ENCODE data around the gene BFAR. TPM values are rescaled to one million over a fixed set of nuclear protein-coding genes. Genes with fewer than 3 reads are reported as not detected.
"Not testable (repeated sequence)": the region's sequence is repeated elsewhere in the genome, so short reads cannot be mapped to it uniquely, and the experiment has no call there.

The BFAR gene
- total RNA-seq, 2 experiments from 2014 or later: 62.0 to 68.3 TPM

GRCh38 chr16:14649816-14650215 is 17.1 kb downstream of the BFAR start:
- no peak for DNase-seq
- no peak overlapping the region for H3K27ac Mint-ChIP-seq
- ChIA-PET CTCF (no interaction called here), POLR2A (no interaction called here)
- no peak overlapping the region for H3K4me3 Mint-ChIP-seq
- no peaks in the 10 kb centered on the region for H3K9me3 Mint-ChIP-seq
- no peaks in the 10 kb centered on the region for H3K4me1 Mint-ChIP-seq
- H3K27me3 Mint-ChIP-seq: no peaks in the 10 kb centered on the region
- H3K36me3 Mint-ChIP-seq (ENCODE audit: low read depth): peaks cover 41% of the 10 kb centered on the region

- CTCF ChIA-PET: no interaction called here
- no peak overlapping the region for H3K4me3 Mint-ChIP-seq
- H3K36me3 Mint-ChIP-seq (ENCODE audit: low read depth): peaks cover 45% of the 10 kb centered on the region
- no peaks in the 10 kb centered on the region for H3K27me3 Mint-ChIP-seq
- no peak overlapping the region for H3K27ac Mint-ChIP-seq
- no peak for DNase-seq
- POLR2A ChIA-PET: no interaction called here
- H3K9me3 Mint-ChIP-seq: no peaks in the 10 kb centered on the region
- H3K4me1 Mint-ChIP-seq: no peaks in the 10 kb centered on the region
These were observed 17.9 kb downstream of the BFAR start for GRCh38 chr16:14650629-14651028.

GRCh38 chr16:14652726-14653125 is 20.0 kb downstream of the BFAR start:
- peaks cover 49% of the 10 kb centered on the region for H3K36me3 Mint-ChIP-seq (ENCODE audit: low read depth)
- DNase-seq: no peak
- ChIA-PET POLR2A (no interaction called here), CTCF (no interaction called here)
- no peak overlapping the region for H3K4me3 Mint-ChIP-seq
- H3K9me3 Mint-ChIP-seq: no peaks in the 10 kb centered on the region
- no peaks in the 10 kb centered on the region for H3K27me3 Mint-ChIP-seq
- H3K27ac Mint-ChIP-seq: no peak overlapping the region
- no peaks in the 10 kb centered on the region for H3K4me1 Mint-ChIP-seq

- no peak for DNase-seq
- peak overlapping the region; percentile 38 for H3K27ac Mint-ChIP-seq
- H3K9me3 Mint-ChIP-seq: no peaks in the 10 kb centered on the region
- no peak overlapping the region for H3K4me3 Mint-ChIP-seq
- no peaks in the 10 kb centered on the region for H3K27me3 Mint-ChIP-seq
- ChIA-PET POLR2A (interaction anchor here (0.5 kb wide), 1 partner anchor 10 kb away, joined by 5 read pairs; no protein-coding TSS in a partner anchor), CTCF (no interaction called here)
- peaks cover 5% of the 10 kb centered on the region for H3K4me1 Mint-ChIP-seq
- peaks cover 39% of the 10 kb centered on the region for H3K36me3 Mint-ChIP-seq (ENCODE audit: low read depth)
These were observed 25.3 kb downstream of the BFAR start for GRCh38 chr16:14658063-14658462.

- Mint-ChIP-seq H3K4me1 (peaks cover 8% of the 10 kb centered on the region), H3K9me3 (no peaks in the 10 kb centered on the region), H3K4me3 (no peak overlapping the region), H3K36me3 (ENCODE audit: low read depth) (peaks cover 55% of the 10 kb centered on the region), H3K27ac (no peak overlapping the region), H3K27me3 (no peaks in the 10 kb centered on the region)
- ChIA-PET POLR2A (no interaction called here), CTCF (interaction anchor here (1.1 kb wide), 1 partner anchor 16 kb away, joined by 4 read pairs; no protein-coding TSS in a partner anchor)
- DNase-seq: no peak
These were observed 34.9 kb downstream of the BFAR start for GRCh38 chr16:14667347-14668266.

GRCh38 chr16:14668556-14669223 is 35.9 kb downstream of the BFAR start:
- no peaks in the 10 kb centered on the region for H3K9me3 Mint-ChIP-seq
- ChIA-PET CTCF (interaction anchor here (0.6 kb wide), 1 partner anchor 346 kb away, joined by 3 read pairs; no protein-coding TSS in a partner anchor), POLR2A (no interaction called here)
- no peaks in the 10 kb centered on the region for H3K27me3 Mint-ChIP-seq
- no peak for DNase-seq
- H3K36me3 Mint-ChIP-seq (ENCODE audit: low read depth): peaks cover 53% of the 10 kb centered on the region
- H3K27ac Mint-ChIP-seq: no peak overlapping the region
- H3K4me1 Mint-ChIP-seq: peaks cover 12% of the 10 kb centered on the region
- no peak overlapping the region for H3K4me3 Mint-ChIP-seq

GRCh38 chr16:14669776-14670175 is 37.0 kb downstream of the BFAR start:
- no peak overlapping the region for H3K27ac Mint-ChIP-seq
- H3K4me1 Mint-ChIP-seq: peaks cover 13% of the 10 kb centered on the region
- POLR2A ChIA-PET: no interaction called here
- CTCF ChIA-PET: no interaction called here
- H3K27me3 Mint-ChIP-seq: no peaks in the 10 kb centered on the region
- H3K9me3 Mint-ChIP-seq: peaks cover 3% of the 10 kb centered on the region
- no peak overlapping the region for H3K4me3 Mint-ChIP-seq
- H3K36me3 Mint-ChIP-seq (ENCODE audit: low read depth): peaks cover 44% of the 10 kb centered on the region
- no peak for DNase-seq

- peaks cover 6% of the 10 kb centered on the region for H3K9me3 Mint-ChIP-seq
- ChIA-PET CTCF (no interaction called here), POLR2A (no interaction called here)
- H3K27me3 Mint-ChIP-seq: peaks cover 3% of the 10 kb centered on the region
- peak; percentile 16 for DNase-seq
- peaks cover 13% of the 10 kb centered on the region for H3K4me1 Mint-ChIP-seq
- peaks cover 21% of the 10 kb centered on the region for H3K36me3 Mint-ChIP-seq (ENCODE audit: low read depth)
- H3K4me3 Mint-ChIP-seq: no peak overlapping the region
- H3K27ac Mint-ChIP-seq: peak overlapping the region; percentile 0
These were observed 39.7 kb downstream of the BFAR start for GRCh38 chr16:14672403-14672971.

GRCh38 chr16:14676633-14677032 is 43.9 kb downstream of the BFAR start:
- peaks cover 6% of the 10 kb centered on the region for H3K9me3 Mint-ChIP-seq
- no peak for DNase-seq
- ChIA-PET CTCF (interaction anchor here (0.6 kb wide), 1 partner anchor 85 kb away, joined by 3 read pairs; no protein-coding TSS in a partner anchor), POLR2A (no interaction called here)
- H3K27ac Mint-ChIP-seq: no peak overlapping the region
- H3K4me3 Mint-ChIP-seq: no peak overlapping the region
- peaks cover 13% of the 10 kb centered on the region for H3K4me1 Mint-ChIP-seq
- H3K36me3 Mint-ChIP-seq (ENCODE audit: low read depth): peaks cover 4% of the 10 kb centered on the region
- peaks cover 3% of the 10 kb centered on the region for H3K27me3 Mint-ChIP-seq

- peaks cover 1% of the 10 kb centered on the region for H3K36me3 Mint-ChIP-seq (ENCODE audit: low read depth)
- no peak overlapping the region for H3K27ac Mint-ChIP-seq
- peaks cover 5% of the 10 kb centered on the region for H3K4me1 Mint-ChIP-seq
- H3K9me3 Mint-ChIP-seq: peaks cover 6% of the 10 kb centered on the region
- no peak overlapping the region for H3K4me3 Mint-ChIP-seq
- no peak for DNase-seq
- ChIA-PET POLR2A (no interaction called here), CTCF (no interaction called here)
- H3K27me3 Mint-ChIP-seq: peaks cover 3% of the 10 kb centered on the region
These were observed 44.9 kb downstream of the BFAR start for GRCh38 chr16:14677627-14678026.

- Mint-ChIP-seq H3K27me3 (peaks cover 3% of the 10 kb centered on the region), H3K27ac (no peak overlapping the region), H3K4me3 (no peak overlapping the region), H3K36me3 (ENCODE audit: low read depth) (no peaks in the 10 kb centered on the region), H3K9me3 (peaks cover 5% of the 10 kb centered on the region), H3K4me1 (no peaks in the 10 kb centered on the region)
- DNase-seq: no peak
- CTCF ChIA-PET: no interaction called here
- POLR2A ChIA-PET: no interaction called here
These were observed 46.2 kb downstream of the BFAR start for GRCh38 chr16:14678748-14679497.

- H3K9me3 Mint-ChIP-seq; H3K4me1 Mint-ChIP-seq; DNase-seq; H3K27me3 Mint-ChIP-seq; H3K36me3 Mint-ChIP-seq (ENCODE audit: low read depth); CTCF ChIA-PET; H3K27ac Mint-ChIP-seq; POLR2A ChIA-PET; H3K4me3 Mint-ChIP-seq: not testable (repeated sequence)
These were observed 47.6 kb downstream of the BFAR start for GRCh38 chr16:14680396-14680795.

- Mint-ChIP-seq H3K9me3 (peaks cover 3% of the 10 kb centered on the region), H3K27me3 (peaks cover 2% of the 10 kb centered on the region), H3K4me3 (no peak overlapping the region), H3K36me3 (ENCODE audit: low read depth) (no peaks in the 10 kb centered on the region), H3K4me1 (no peaks in the 10 kb centered on the region), H3K27ac (no peak overlapping the region)
- ChIA-PET POLR2A (no interaction called here), CTCF (no interaction called here)
- no peak for DNase-seq
These were observed 48.4 kb downstream of the BFAR start for GRCh38 chr16:14681115-14681514.

Data from activated CD4-positive, alpha-beta T cell treated with anti-CD3 and anti-CD28 coated beads, Interleukin-2, amount 10 ng/mL, durations not matched to agents 7 days and 5 days (primary cell).